Endothelial cell of umbilical vein (primary cell): Measurements from ENCODE around the gene TEX19.

Experiments
- CTCF ChIP-seq, 2 donors: IDR thresholded peaks; 1 replicate in 1 of 2; 2 replicates in 1 of 2; pipeline ENCODE4 v1.5.1; 2011; ENCODE audit warnings: low read length in 2 of 2, mild to moderate bottlenecking in 2 of 2, moderate library complexity in 2 of 2, control low read depth in 1 of 2, inconsistent platforms in 1 of 2, low read depth in 1 of 2; ENCODE audit not compliant: insufficient read depth in 1 of 2; ENCODE audit errors: extremely low read depth in 1 of 2
- EZH2 ChIP-seq: IDR thresholded peaks from 2 replicates; pipeline ENCODE4 v1.6.1; 2012; ENCODE audit warnings: borderline replicate concordance, low read depth, mild to moderate bottlenecking, moderate library complexity, low read length, inconsistent platforms; ENCODE audit not compliant: severe bottlenecking
- FOS ChIP-seq: IDR thresholded peaks from 2 replicates; pipeline ENCODE4 v1.6.1; 2011; ENCODE audit warnings: mild to moderate bottlenecking, low read length, moderate library complexity, borderline replicate concordance; ENCODE audit not compliant: insufficient read depth
- GATA2 ChIP-seq: IDR thresholded peaks from 2 replicates; pipeline ENCODE4 v1.7.0; 2011; ENCODE audit warnings: low read depth, mild to moderate bottlenecking, moderate library complexity, mixed read lengths, low read length; ENCODE audit not compliant: insufficient read length, insufficient read depth
- JUN ChIP-seq: IDR thresholded peaks from 2 replicates; pipeline ENCODE4 v1.6.1; 2011; ENCODE audit warnings: borderline replicate concordance, low read depth; ENCODE audit not compliant: insufficient read length, insufficient read depth
- MAX ChIP-seq: IDR thresholded peaks from 2 replicates; pipeline ENCODE4 v1.6.1; 2011; ENCODE audit not compliant: insufficient read depth, insufficient read length
- MYC ChIP-seq: IDR thresholded peaks from one replicate; pipeline ENCODE4 v1.6.1; 2011; ENCODE audit warnings: mild to moderate bottlenecking, low read depth, low read length
- POLR2A ChIP-seq: IDR thresholded peaks from 2 replicates; pipeline ENCODE4 v1.6.1; 2012; ENCODE audit warnings: low read depth, mild to moderate bottlenecking, control low read depth, low read length
- POLR2AphosphoS5 ChIP-seq: IDR thresholded peaks from 2 replicates; pipeline ENCODE4 v1.6.1; 2012; ENCODE audit warnings: low read depth, mild to moderate bottlenecking, control low read depth, low read length, moderate library complexity; ENCODE audit not compliant: insufficient read depth

GRCh38 chr17:82334204-82334621 lies 24.8 kb upstream of the TEX19 start:
- TF ChIP-seq CTCF (IDR thresholded peaks at IDR 0.05; ENCODE audit: extremely low read depth in 1 of 2, insufficient read depth in 1 of 2, low read depth in 1 of 2, low read length in 2 of 2) (no peak), POLR2A (no peak), EZH2 (no peak), FOS (no peak), MAX (no peak), POLR2AphosphoS5 (no peak), MYC (no peak), JUN (no peak), GATA2 (no peak)
